ENCODE measurements around the gene ODAPH. TPM values are rescaled to one million over a fixed set of nuclear protein-coding genes. Genes with fewer than 3 reads are reported as not detected.

The ODAPH gene
- total and polyA plus RNA-seq, 8 donors = 0.31 to 0.71 (median 0.54) TPM; not detected in 5

GRCh38 chr4:75596061-75596460 lies 40.2 kb downstream of the ODAPH start:
- Histone ChIP-seq H3K27me3 (no peaks in the 10 kb centered on the region), H3K27ac (no peak overlapping the region), H3K36me3 (no peaks in the 10 kb centered on the region), H3K4me1 (no peaks in the 10 kb centered on the region), H3K9me3 (no peaks in the 10 kb centered on the region), H3K4me3 (no peak overlapping the region)
- no peak for TF ChIP-seq CTCF (IDR thresholded peaks at IDR 0.05)
- intact Hi-C loops (cut with DNase I) = no loop called here
- DNase-seq (no peak), ATAC-seq (no peak)

- no peaks in the 10 kb centered on the region for H3K4me1 ChIP-seq
- H3K36me3 ChIP-seq = no peaks in the 10 kb centered on the region
- no peaks in the 10 kb centered on the region for H3K9me3 ChIP-seq
- DNase-seq (no peak), ATAC-seq (no peak)
- intact Hi-C loops (cut with DNase I) = no loop called here
- no peak overlapping the region for H3K27ac ChIP-seq
- TF ChIP-seq CTCF (IDR thresholded peaks at IDR 0.05) = no peak
- no peaks in the 10 kb centered on the region for H3K27me3 ChIP-seq
- H3K4me3 ChIP-seq = no peak overlapping the region
Measured at GRCh38 chr4:75598390-75598789, 42.5 kb downstream of the ODAPH start.

- no peaks in the 10 kb centered on the region for H3K27me3 ChIP-seq
- no peak for TF ChIP-seq CTCF (IDR thresholded peaks at IDR 0.05)
- intact Hi-C loops (cut with DNase I) = no loop called here
- H3K27ac ChIP-seq = no peak overlapping the region
- no peaks in the 10 kb centered on the region for H3K36me3 ChIP-seq
- H3K9me3 ChIP-seq = no peaks in the 10 kb centered on the region
- H3K4me3 ChIP-seq = no peak overlapping the region
- ATAC-seq (no peak), DNase-seq (no peak)
- no peaks in the 10 kb centered on the region for H3K4me1 ChIP-seq
Measured at GRCh38 chr4:75599647-75600046, 43.8 kb downstream of the ODAPH start.

- TF ChIP-seq CTCF (IDR thresholded peaks at IDR 0.05) = no peak
- no peaks in the 10 kb centered on the region for H3K4me1 ChIP-seq
- H3K36me3 ChIP-seq = no peaks in the 10 kb centered on the region
- no peak overlapping the region for H3K27ac ChIP-seq
- intact Hi-C loops (cut with DNase I) = no loop called here
- ATAC-seq = no peak
- H3K4me3 ChIP-seq = no peak overlapping the region
- no peaks in the 10 kb centered on the region for H3K27me3 ChIP-seq
- H3K9me3 ChIP-seq = no peaks in the 10 kb centered on the region
- no peak for DNase-seq
Measured at GRCh38 chr4:75605928-75606327, 50.1 kb downstream of the ODAPH start.

- Histone ChIP-seq H3K36me3 (no peaks in the 10 kb centered on the region), H3K4me3 (no peak overlapping the region), H3K9me3 (no peaks in the 10 kb centered on the region), H3K27me3 (no peaks in the 10 kb centered on the region), H3K27ac (no peak overlapping the region), H3K4me1 (no peaks in the 10 kb centered on the region)
- intact Hi-C loops (cut with DNase I) = no loop called here
- ATAC-seq (no peak), DNase-seq (no peak)
- no peak for TF ChIP-seq CTCF (IDR thresholded peaks at IDR 0.05)
Measured at GRCh38 chr4:75612306-75612705, 56.4 kb downstream of the ODAPH start.

Other genes starting within 250 kb of the ODAPH start
- gene RCHY1, start 41.7 kb upstream of the ODAPH start, total RNA-seq = 10 to 100 TPM; 28.3 to 30.1 TPM
- 10 to 100 TPM; 37.4 to 44.5 (median 40.8) TPM for gene RCHY1, start 41.7 kb upstream of the ODAPH start, polyA plus RNA-seq (ENCODE audit: insufficient read length in 6 of 6)
- 10 to 100 TPM; 16.8 to 21.4 TPM for gene THAP6, start 41.6 kb upstream of the ODAPH start, total RNA-seq
- 10 to 100 TPM; 27.1 to 33.0 (median 30.1) TPM for gene THAP6, start 41.6 kb upstream of the ODAPH start, polyA plus RNA-seq (ENCODE audit: insufficient read length in 6 of 6)
- gene CDKL2, start 74.5 kb downstream of the ODAPH start, total RNA-seq = 10 to 100 TPM; 12.5 to 22.6 TPM
- 1 to 10 TPM; 2.2 to 6.3 (median 5.7) TPM for gene CDKL2, start 74.5 kb downstream of the ODAPH start, polyA plus RNA-seq (ENCODE audit: insufficient read length in 6 of 6)
- 100 to 1,000 TPM; 105 to 119 TPM for gene G3BP2, start 117.3 kb downstream of the ODAPH start, total RNA-seq
- gene G3BP2, start 117.3 kb downstream of the ODAPH start, polyA plus RNA-seq (ENCODE audit: insufficient read length in 6 of 6) = 100 to 1,000 TPM; 119 to 136 (median 127) TPM
- gene USO1, start 168.5 kb downstream of the ODAPH start, total RNA-seq = 10 to 100 TPM; 64.2 to 72.0 TPM
- 10 to 100 TPM; 67.9 to 86.1 (median 78.3) TPM for gene USO1, start 168.5 kb downstream of the ODAPH start, polyA plus RNA-seq (ENCODE audit: insufficient read length in 6 of 6)